ENCODE results near the gene EMID1. TPM values are rescaled to one million over a fixed set of nuclear protein-coding genes. Genes with fewer than 3 reads are reported as not detected.

EMID1 gene
- polyA plus RNA-seq, 1 of the 3 experiments (the other 2 are of a cell fraction) = 1.1 TPM

DNA sequence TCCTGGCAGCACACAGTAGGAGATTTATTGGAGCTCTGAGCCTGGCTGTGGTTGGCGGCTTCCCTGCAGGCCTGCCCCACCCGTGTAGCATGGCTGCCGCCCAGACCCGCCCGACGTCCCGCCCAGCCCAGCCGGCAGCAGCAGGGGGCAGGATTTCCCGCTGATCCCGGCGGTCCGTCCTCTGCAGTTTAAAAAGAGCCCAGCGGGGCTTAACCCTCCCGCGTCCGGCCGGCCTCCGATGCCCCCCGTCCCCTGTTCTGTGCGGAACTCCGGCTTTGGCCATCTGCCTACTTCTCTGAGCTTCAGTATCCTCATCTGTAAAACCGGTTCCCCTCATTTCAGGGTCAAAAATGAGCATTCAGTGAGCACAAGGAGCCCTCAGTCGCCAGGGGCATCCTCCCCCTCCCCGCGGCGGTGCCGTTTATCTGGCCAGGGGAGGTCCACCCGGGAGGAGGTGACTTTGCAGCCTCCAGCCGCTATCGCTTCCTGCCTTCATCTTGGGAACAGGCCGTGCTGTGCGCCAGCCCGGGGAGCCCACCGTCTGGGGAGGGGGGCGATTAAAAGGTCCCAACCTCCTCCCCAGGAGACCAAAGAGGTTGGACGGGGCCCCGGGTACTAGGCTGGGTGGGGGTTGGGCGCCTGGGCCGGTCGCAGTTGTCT, 100.6 kb downstream of the EMID1 start, which contains the start of gene GAS2L1:
Gene GAS2L1 (plus strand): TSS at position 476 of the 660 bp plus-strand sequence. CDS start 1,456 bp downstream, outside the sequence.
- 2% methylated on average over 13 of the region's 40 CpGs for WGBS (ENCODE audit: low lambda C conversion rate)
- peaks cover 5% of the 10 kb centered on the region for H3F3A ChIP-seq (replicated peaks; ENCODE audit: insufficient read depth)
- no peaks in the 10 kb centered on the region for H3K9me3 ChIP-seq
- H3K27ac ChIP-seq (ENCODE audit: low read depth in 2 of 2, low read length in 1 of 2) = peak within 1 kb of the TSS; percentile 88 to 89
- no peaks in the 10 kb centered on the region for H3K27me3 ChIP-seq (ENCODE audit: insufficient read depth)
- H3K79me2 ChIP-seq (ENCODE audit: insufficient read depth) = peaks cover 30% of the 10 kb centered on the region
- H3K9ac ChIP-seq = peak within 1 kb of the TSS; percentile 90
- CTCF ChIA-PET = interaction anchor here (0.6 to 3.3 kb wide), 17 partner anchors 8 to 69 kb away, joined by 3 to 63 read pairs (median 4); partner anchors contain the start of gene EWSR1
- H2AFZ ChIP-seq (ENCODE audit: low read depth) = peak within 1 kb of the TSS; percentile 89
- peak; percentile 96 for DNase-seq
- H4K20me1 ChIP-seq (ENCODE audit: insufficient read depth) = peaks cover 7% of the 10 kb centered on the region; the same call in 1 of the 2 replicates
- no peaks in the 10 kb centered on the region for H3K9me2 ChIP-seq
- peak within 1 kb of the TSS; percentile 74 to 85 for H3K4me3 ChIP-seq (ENCODE audit: low read depth in 2 of 2, low read length in 1 of 2)
- peaks cover 0 to 1% of the 10 kb centered on the region in 2 experiments for H3K36me3 ChIP-seq (replicated peaks in 1 of 2; ENCODE audit: control insufficient read depth in 1 of 2, insufficient read depth in 2 of 2, low read length in 1 of 2)
- H3K4me2 ChIP-seq = peak within 1 kb of the TSS; percentile 91
- peaks cover 15 to 51% of the 10 kb centered on the region in 2 experiments; a peak in 3 of 4 replicates for H3K4me1 ChIP-seq (ENCODE audit: control insufficient read depth in 1 of 2, insufficient read depth in 2 of 2, low read depth in 1 of 2, low read length in 1 of 2)
- POLR2A ChIA-PET = interaction anchor here (1.1 kb wide), 1 partner anchor 248 kb away, joined by 4 read pairs; the partner anchor contains the start of gene THOC5
- no peak for TF ChIP-seq RXRA (IDR thresholded peaks at IDR 0.05; ENCODE audit: borderline replicate concordance, low read depth)
- TF ChIP-seq, protein P1, sequence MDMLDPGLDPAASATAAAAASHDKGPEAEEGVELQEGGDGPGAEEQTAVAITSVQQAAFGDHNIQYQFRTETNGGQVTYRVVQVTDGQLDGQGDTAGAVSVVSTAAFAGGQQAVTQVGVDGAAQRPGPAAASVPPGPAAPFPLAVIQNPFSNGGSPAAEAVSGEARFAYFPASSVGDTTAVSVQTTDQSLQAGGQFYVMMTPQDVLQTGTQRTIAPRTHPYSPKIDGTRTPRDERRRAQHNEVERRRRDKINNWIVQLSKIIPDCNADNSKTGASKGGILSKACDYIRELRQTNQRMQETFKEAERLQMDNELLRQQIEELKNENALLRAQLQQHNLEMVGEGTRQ (IDR thresholded peaks at IDR 0.05; ENCODE audit: borderline replicate concordance, low read depth, low read length) = no peak
- TF ChIP-seq SIN3A (IDR thresholded peaks at IDR 0.05; ENCODE audit: borderline replicate concordance, low read depth, low read length) = no peak
- peak; percentile 21; the same call in 1 of the 2 replicates for TF ChIP-seq ELF1 (IDR thresholded peaks at IDR 0.05)
- TF ChIP-seq, protein P2, sequence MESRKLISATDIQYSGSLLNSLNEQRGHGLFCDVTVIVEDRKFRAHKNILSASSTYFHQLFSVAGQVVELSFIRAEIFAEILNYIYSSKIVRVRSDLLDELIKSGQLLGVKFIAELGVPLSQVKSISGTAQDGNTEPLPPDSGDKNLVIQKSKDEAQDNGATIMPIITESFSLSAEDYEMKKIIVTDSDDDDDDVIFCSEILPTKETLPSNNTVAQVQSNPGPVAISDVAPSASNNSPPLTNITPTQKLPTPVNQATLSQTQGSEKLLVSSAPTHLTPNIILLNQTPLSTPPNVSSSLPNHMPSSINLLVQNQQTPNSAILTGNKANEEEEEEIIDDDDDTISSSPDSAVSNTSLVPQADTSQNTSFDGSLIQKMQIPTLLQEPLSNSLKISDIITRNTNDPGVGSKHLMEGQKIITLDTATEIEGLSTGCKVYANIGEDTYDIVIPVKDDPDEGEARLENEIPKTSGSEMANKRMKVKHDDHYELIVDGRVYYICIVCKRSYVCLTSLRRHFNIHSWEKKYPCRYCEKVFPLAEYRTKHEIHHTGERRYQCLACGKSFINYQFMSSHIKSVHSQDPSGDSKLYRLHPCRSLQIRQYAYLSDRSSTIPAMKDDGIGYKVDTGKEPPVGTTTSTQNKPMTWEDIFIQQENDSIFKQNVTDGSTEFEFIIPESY (IDR thresholded peaks at IDR 0.05; ENCODE audit: borderline replicate concordance, low read depth) = no peak
- TF ChIP-seq, protein P3, sequence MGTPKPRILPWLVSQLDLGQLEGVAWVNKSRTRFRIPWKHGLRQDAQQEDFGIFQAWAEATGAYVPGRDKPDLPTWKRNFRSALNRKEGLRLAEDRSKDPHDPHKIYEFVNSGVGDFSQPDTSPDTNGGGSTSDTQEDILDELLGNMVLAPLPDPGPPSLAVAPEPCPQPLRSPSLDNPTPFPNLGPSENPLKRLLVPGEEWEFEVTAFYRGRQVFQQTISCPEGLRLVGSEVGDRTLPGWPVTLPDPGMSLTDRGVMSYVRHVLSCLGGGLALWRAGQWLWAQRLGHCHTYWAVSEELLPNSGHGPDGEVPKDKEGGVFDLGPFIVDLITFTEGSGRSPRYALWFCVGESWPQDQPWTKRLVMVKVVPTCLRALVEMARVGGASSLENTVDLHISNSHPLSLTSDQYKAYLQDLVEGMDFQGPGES (IDR thresholded peaks at IDR 0.05; ENCODE audit: low read depth, low read length) = no peak
- TF ChIP-seq MXI1 (IDR thresholded peaks at IDR 0.05; ENCODE audit: low read depth, low read length) = no peak
- no peak for TF ChIP-seq EZH2phosphoT487 (IDR thresholded peaks at IDR 0.05; ENCODE audit: borderline replicate concordance, low read depth)
- no peak for TF ChIP-seq NRF1 (IDR thresholded peaks at IDR 0.05; ENCODE audit: low read depth, low read length)
- no peak for TF ChIP-seq TAF1 (IDR thresholded peaks at IDR 0.05; ENCODE audit: borderline replicate concordance, low read depth, low read length)
- TF ChIP-seq NFIC (IDR thresholded peaks at IDR 0.05; ENCODE audit: borderline replicate concordance) = no peak
- no peak for TF ChIP-seq TCF12 (IDR thresholded peaks at IDR 0.05)
- peak; percentile 65 for TF ChIP-seq RAD21 (IDR thresholded peaks at IDR 0.05; ENCODE audit: low read length)
- TF ChIP-seq CHD2 (IDR thresholded peaks at IDR 0.05; ENCODE audit: low read length, partially characterized antibody) = peak; percentile 62
- TF ChIP-seq GABPA (IDR thresholded peaks at IDR 0.05; ENCODE audit: low read depth) = 0 out of 2 replicates have a peak, but pooled peaks have one; percentile 23
- TF ChIP-seq FOSL2 (IDR thresholded peaks at IDR 0.05; ENCODE audit: borderline replicate concordance, low read depth) = no peak
- peak; percentile 77 for TF ChIP-seq YY1 (IDR thresholded peaks at IDR 0.05; ENCODE audit: low read depth)
- TF ChIP-seq, protein P4, sequence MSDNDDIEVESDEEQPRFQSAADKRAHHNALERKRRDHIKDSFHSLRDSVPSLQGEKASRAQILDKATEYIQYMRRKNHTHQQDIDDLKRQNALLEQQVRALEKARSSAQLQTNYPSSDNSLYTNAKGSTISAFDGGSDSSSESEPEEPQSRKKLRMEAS (IDR thresholded peaks at IDR 0.05; ENCODE audit: low read depth) = 0 out of 2 replicates have a peak, but pooled peaks have one; percentile 37
- no peak for TF ChIP-seq GATA2 (CRISPR knock-in tag; IDR thresholded peaks at IDR 0.05)
- no peak for TF ChIP-seq TEAD4 (IDR thresholded peaks at IDR 0.05; ENCODE audit: borderline replicate concordance, insufficient read depth)
- TF ChIP-seq SMC3 (IDR thresholded peaks at IDR 0.05; ENCODE audit: low read depth, low read length) = peak; percentile 58
- TF ChIP-seq, protein P5, sequence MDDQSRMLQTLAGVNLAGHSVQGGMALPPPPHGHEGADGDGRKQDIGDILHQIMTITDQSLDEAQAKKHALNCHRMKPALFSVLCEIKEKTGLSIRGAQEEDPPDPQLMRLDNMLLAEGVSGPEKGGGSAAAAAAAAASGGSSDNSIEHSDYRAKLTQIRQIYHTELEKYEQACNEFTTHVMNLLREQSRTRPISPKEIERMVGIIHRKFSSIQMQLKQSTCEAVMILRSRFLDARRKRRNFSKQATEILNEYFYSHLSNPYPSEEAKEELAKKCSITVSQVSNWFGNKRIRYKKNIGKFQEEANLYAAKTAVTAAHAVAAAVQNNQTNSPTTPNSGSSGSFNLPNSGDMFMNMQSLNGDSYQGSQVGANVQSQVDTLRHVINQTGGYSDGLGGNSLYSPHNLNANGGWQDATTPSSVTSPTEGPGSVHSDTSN (IDR thresholded peaks at IDR 0.05) = peak; percentile 42; the same call in 1 of the 2 replicates
- TF ChIP-seq, protein P6, sequence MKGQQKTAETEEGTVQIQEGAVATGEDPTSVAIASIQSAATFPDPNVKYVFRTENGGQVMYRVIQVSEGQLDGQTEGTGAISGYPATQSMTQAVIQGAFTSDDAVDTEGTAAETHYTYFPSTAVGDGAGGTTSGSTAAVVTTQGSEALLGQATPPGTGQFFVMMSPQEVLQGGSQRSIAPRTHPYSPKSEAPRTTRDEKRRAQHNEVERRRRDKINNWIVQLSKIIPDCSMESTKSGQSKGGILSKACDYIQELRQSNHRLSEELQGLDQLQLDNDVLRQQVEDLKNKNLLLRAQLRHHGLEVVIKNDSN (IDR thresholded peaks at IDR 0.05; ENCODE audit: borderline replicate concordance, low read depth) = no peak
- TF ChIP-seq JUND (IDR thresholded peaks at IDR 0.05) = no peak
- no peak for TF ChIP-seq MEF2A (IDR thresholded peaks at IDR 0.05; ENCODE audit: borderline replicate concordance, low read depth)
- TF ChIP-seq POLR2AphosphoS5 (IDR thresholded peaks at IDR 0.05; ENCODE audit: low read depth, low read length) = peak; percentile 31; the same call in 1 of the 2 replicates
